Panc1 (cell line): ENCODE results near the gene PAX2.

ENCODE experiments used
- CTCF ChIP-seq: fragments of 450-650 bp; IDR thresholded peaks from 2 replicates; pipeline ENCODE4 v1.5.1; 2017; ENCODE audit warnings: mild to moderate bottlenecking
- SIN3A ChIP-seq: IDR thresholded peaks from 2 replicates; pipeline ENCODE4 v1.6.1; 2012; ENCODE audit warnings: low read depth, mild to moderate bottlenecking, low read length, moderate library complexity, borderline replicate concordance; ENCODE audit not compliant: insufficient read depth
- TF ChIP-seq, protein P1 (sequence below), 2 experiments: IDR thresholded peaks; 2 replicates each; pipeline ENCODE4 v1.6.1; 2011 to 2012; ENCODE audit warnings: low read depth in 2 of 2, control low read depth in 1 of 2, low read length in 1 of 2, mild to moderate bottlenecking in 1 of 2, moderate library complexity in 1 of 2; ENCODE audit not compliant: insufficient read depth in 1 of 2

GRCh38 chr10:100864036-100864885 lies 118.9 kb downstream of the PAX2 start:
- TF ChIP-seq CTCF (no peak), SIN3A (no peak)
- TF ChIP-seq, protein P1, sequence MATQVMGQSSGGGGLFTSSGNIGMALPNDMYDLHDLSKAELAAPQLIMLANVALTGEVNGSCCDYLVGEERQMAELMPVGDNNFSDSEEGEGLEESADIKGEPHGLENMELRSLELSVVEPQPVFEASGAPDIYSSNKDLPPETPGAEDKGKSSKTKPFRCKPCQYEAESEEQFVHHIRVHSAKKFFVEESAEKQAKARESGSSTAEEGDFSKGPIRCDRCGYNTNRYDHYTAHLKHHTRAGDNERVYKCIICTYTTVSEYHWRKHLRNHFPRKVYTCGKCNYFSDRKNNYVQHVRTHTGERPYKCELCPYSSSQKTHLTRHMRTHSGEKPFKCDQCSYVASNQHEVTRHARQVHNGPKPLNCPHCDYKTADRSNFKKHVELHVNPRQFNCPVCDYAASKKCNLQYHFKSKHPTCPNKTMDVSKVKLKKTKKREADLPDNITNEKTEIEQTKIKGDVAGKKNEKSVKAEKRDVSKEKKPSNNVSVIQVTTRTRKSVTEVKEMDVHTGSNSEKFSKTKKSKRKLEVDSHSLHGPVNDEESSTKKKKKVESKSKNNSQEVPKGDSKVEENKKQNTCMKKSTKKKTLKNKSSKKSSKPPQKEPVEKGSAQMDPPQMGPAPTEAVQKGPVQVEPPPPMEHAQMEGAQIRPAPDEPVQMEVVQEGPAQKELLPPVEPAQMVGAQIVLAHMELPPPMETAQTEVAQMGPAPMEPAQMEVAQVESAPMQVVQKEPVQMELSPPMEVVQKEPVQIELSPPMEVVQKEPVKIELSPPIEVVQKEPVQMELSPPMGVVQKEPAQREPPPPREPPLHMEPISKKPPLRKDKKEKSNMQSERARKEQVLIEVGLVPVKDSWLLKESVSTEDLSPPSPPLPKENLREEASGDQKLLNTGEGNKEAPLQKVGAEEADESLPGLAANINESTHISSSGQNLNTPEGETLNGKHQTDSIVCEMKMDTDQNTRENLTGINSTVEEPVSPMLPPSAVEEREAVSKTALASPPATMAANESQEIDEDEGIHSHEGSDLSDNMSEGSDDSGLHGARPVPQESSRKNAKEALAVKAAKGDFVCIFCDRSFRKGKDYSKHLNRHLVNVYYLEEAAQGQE (IDR thresholded peaks at IDR 0.05; ENCODE audit: insufficient read depth in 1 of 2, low read depth in 2 of 2, low read length in 1 of 2): no peak
